ENCODE data around the gene COMMD3. TPM values are rescaled to one million over a fixed set of nuclear protein-coding genes. Genes with fewer than 3 reads are reported as not detected.

COMMD3 gene
- total RNA-seq, 1 experiment from 2014 or later: 69.4 TPM

DNA sequence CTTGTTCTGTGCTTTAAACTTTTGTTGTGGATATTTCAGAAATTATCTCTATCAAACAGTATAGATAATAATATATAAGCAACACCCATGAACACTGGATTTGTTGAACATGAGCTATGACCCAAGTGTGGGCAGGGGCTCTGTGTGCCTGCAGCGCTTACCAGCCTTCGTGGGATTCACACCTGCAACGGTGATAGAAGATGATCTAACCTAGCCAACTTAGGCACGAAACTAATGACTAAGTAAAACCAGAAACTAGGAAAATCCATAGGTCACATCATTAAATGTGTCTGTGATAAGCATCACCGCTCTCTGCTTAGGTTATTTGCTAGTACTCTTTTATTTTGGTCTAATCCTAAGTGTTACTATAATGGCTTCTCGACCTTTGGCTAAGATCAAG lies 47.1 kb downstream of the COMMD3 start:
- Mint-ChIP-seq H3K9me3 (ENCODE audit: unreplicated experiment) (no peaks in the 10 kb centered on the region), H3K27me3 (ENCODE audit: insufficient read depth, unreplicated experiment) (no peaks in the 10 kb centered on the region), H3K27ac (ENCODE audit: low read depth, unreplicated experiment) (no peak overlapping the region), H3K4me1 (ENCODE audit: insufficient read depth, unreplicated experiment) (no peaks in the 10 kb centered on the region), H3K36me3 (ENCODE audit: insufficient read depth, unreplicated experiment) (no peaks in the 10 kb centered on the region), H3K4me3 (ENCODE audit: unreplicated experiment) (no peak overlapping the region)
- no TSS peak for BruUV-seq (replicated peaks)
- TF ChIP-seq, protein P1, sequence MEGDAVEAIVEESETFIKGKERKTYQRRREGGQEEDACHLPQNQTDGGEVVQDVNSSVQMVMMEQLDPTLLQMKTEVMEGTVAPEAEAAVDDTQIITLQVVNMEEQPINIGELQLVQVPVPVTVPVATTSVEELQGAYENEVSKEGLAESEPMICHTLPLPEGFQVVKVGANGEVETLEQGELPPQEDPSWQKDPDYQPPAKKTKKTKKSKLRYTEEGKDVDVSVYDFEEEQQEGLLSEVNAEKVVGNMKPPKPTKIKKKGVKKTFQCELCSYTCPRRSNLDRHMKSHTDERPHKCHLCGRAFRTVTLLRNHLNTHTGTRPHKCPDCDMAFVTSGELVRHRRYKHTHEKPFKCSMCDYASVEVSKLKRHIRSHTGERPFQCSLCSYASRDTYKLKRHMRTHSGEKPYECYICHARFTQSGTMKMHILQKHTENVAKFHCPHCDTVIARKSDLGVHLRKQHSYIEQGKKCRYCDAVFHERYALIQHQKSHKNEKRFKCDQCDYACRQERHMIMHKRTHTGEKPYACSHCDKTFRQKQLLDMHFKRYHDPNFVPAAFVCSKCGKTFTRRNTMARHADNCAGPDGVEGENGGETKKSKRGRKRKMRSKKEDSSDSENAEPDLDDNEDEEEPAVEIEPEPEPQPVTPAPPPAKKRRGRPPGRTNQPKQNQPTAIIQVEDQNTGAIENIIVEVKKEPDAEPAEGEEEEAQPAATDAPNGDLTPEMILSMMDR (IDR thresholded peaks at IDR 0.05; ENCODE audit: unreplicated experiment): no peak
- CTCF ChIA-PET: no interaction called here
- POLR2A ChIA-PET: no interaction called here
- intact Hi-C loops (cut with micrococcal nuclease): no loop called here
- no peak for DNase-seq (ENCODE audit: unreplicated experiment)

DNA sequence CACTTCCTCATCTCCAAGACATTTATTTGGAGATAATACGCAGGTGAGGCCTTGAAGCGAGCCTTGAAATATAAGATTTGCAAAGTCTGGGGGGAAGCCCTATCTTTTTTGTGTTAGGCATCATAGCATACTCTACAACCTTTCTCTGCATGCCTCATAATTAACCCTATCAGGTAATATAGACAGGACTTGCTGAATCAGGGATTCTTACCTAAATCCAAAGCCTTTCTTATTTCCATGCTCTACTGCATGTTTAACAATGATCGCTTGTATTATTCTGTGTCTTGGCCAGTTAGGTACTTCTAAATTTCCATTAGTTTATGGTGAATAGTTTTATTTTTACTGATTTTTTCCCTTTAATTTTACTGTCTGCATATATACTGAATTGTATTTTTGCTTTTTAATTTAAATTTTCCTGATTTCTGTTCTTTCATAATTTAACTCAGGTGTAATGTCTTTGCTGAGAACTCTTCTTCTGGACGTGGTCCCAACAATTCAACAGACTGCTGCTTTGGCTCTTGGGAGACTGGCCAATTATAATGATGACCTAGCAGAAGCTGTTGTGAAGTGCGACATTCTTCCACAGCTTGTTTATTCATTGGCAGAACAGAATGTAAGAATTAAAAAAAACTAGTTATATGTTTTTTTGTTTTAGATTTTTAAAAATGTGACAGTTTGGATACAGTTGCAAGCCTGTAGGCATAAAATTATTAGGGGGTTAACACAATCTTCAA lies 48.4 kb downstream of the COMMD3 start:
- Mint-ChIP-seq H3K27me3 (ENCODE audit: insufficient read depth, unreplicated experiment) (no peaks in the 10 kb centered on the region), H3K4me1 (ENCODE audit: insufficient read depth, unreplicated experiment) (no peaks in the 10 kb centered on the region), H3K9me3 (ENCODE audit: unreplicated experiment) (no peaks in the 10 kb centered on the region), H3K27ac (ENCODE audit: low read depth, unreplicated experiment) (no peak overlapping the region), H3K4me3 (ENCODE audit: unreplicated experiment) (no peak overlapping the region), H3K36me3 (ENCODE audit: insufficient read depth, unreplicated experiment) (no peaks in the 10 kb centered on the region)
- DNase-seq (ENCODE audit: unreplicated experiment): no peak
- POLR2A ChIA-PET: interaction anchor here (0.8 to 1.0 kb wide), 4 partner anchors 14 to 48 kb away, joined by 3 to 5 read pairs (median 3); partner anchors contain the start of gene COMMD3
- no TSS peak for BruUV-seq (replicated peaks)
- intact Hi-C loops (cut with micrococcal nuclease): no loop called here
- TF ChIP-seq, protein P1 (IDR thresholded peaks at IDR 0.05; ENCODE audit: unreplicated experiment): no peak
- CTCF ChIA-PET: no interaction called here

DNA sequence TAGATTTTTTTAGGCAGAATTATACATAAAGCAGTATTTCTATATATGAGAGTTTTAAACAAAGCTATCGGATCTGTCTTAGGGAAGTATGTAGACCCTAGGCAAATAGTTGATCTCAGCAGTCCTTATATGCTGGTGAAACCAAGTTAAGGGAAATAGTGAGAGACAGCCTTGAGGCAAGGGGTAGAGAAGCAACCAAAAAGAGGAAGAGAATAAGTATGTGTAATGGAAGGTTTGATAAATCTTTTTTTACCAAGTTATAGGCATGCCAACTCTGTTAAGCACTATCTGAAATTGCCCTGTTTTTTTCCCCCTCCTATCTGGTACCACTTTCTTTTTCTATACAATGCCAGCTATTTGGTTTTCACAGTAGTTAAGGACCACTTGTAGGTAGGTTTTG lies 49.0 kb downstream of the COMMD3 start:
- Mint-ChIP-seq H3K36me3 (ENCODE audit: insufficient read depth, unreplicated experiment) (no peaks in the 10 kb centered on the region), H3K9me3 (ENCODE audit: unreplicated experiment) (no peaks in the 10 kb centered on the region), H3K27ac (ENCODE audit: low read depth, unreplicated experiment) (no peak overlapping the region), H3K4me3 (ENCODE audit: unreplicated experiment) (no peak overlapping the region), H3K4me1 (ENCODE audit: insufficient read depth, unreplicated experiment) (no peaks in the 10 kb centered on the region), H3K27me3 (ENCODE audit: insufficient read depth, unreplicated experiment) (no peaks in the 10 kb centered on the region)
- ChIA-PET CTCF (interaction anchor here (0.6 kb wide), 1 partner anchor 1073 kb away, joined by 3 read pairs; no protein-coding TSS in a partner anchor), POLR2A (interaction anchor here (0.6 to 1.0 kb wide), 4 partner anchors 13 to 49 kb away, joined by 3 to 5 read pairs (median 3); partner anchors contain the start of gene COMMD3)
- no TSS peak for BruUV-seq (replicated peaks)
- DNase-seq (ENCODE audit: unreplicated experiment): no peak
- intact Hi-C loops (cut with micrococcal nuclease): no loop called here
- TF ChIP-seq, protein P1 (IDR thresholded peaks at IDR 0.05; ENCODE audit: unreplicated experiment): no peak

DNA sequence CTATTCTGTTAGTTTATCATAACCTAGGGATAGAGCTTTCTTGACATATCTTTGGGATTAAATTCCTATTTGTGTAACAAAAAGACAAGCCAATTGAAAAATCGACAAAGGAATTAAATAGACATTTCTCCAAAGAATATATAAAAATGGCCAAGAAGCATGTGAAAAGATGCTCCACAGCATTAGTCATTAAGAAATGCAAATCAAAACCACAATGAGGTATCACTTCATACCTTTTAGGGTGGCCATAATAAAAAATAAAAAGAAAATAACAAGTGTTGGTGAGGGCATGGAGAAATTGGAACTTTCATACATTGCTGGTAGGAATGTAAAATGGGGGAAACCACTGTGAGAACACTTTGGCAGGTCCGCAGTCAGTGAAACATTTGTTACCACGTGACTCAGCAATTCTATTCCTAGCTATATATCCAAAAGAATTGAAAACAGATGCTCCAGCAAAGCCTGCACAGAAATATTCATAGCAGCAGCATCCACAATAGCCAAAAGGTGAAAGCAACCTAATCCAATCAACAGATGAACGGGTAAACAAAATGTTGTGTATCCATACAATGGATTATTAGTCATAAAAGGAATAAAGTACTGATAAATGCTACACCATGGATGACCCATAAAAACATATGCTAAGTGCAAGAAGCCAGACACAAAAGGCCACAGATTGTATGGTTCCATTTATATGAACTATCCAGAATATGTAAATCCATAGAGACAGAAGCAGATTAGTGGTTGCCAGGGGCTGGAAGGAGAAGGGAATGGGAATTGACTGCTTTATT lies 49.7 kb downstream of the COMMD3 start:
- POLR2A ChIA-PET: interaction anchor here (0.6 to 1.0 kb wide), 3 partner anchors 34 to 74 kb away, joined by 3 to 5 read pairs (median 3); partner anchors contain the start of gene COMMD3
- H3K27ac Mint-ChIP-seq (ENCODE audit: low read depth, unreplicated experiment): no peak overlapping the region

More for the DNA sequence above, 49.7 kb downstream of the COMMD3 start:
- no peak for DNase-seq (ENCODE audit: unreplicated experiment)
- Mint-ChIP-seq H3K36me3 (ENCODE audit: insufficient read depth, unreplicated experiment) (no peaks in the 10 kb centered on the region), H3K27me3 (ENCODE audit: insufficient read depth, unreplicated experiment) (no peaks in the 10 kb centered on the region), H3K4me1 (ENCODE audit: insufficient read depth, unreplicated experiment) (no peaks in the 10 kb centered on the region), H3K4me3 (ENCODE audit: unreplicated experiment) (no peak overlapping the region), H3K9me3 (ENCODE audit: unreplicated experiment) (no peaks in the 10 kb centered on the region)
- CTCF ChIA-PET: interaction anchor here (0.6 kb wide), 2 partner anchors 625 to 1074 kb away, joined by 3 to 4 read pairs; no protein-coding TSS in a partner anchor
- TF ChIP-seq, protein P1 (IDR thresholded peaks at IDR 0.05; ENCODE audit: unreplicated experiment): no peak
- intact Hi-C loops (cut with micrococcal nuclease): no loop called here
- BruUV-seq (replicated peaks): no TSS peak

All from MCF 10A (cell line).